M059J (cell line): ENCODE results near the gene FNDC3B. TPM values are rescaled to one million over a fixed set of nuclear protein-coding genes. Genes with fewer than 3 reads are reported as not detected.
A peak's percentile ranks its signal among the peaks of the same experiment; 100 is the strongest.

ENCODE experiments used
- DNase-seq: peaks from one replicate; pipeline ENCODE4 v3.0.0-alpha.2; 2012; ENCODE audit warnings: low read depth
- total RNA-seq: library from RNA; depleted of rRNA; stranded (reverse); fragments of >200 nt; shearing (Covaris generic); gene quantifications from 2 replicates; pipeline ENCODE4 v1.2.3, GENCODE V29; 2014

The FNDC3B gene
- total RNA-seq, 1 experiment from 2014 or later = 79.0 TPM

DNA sequence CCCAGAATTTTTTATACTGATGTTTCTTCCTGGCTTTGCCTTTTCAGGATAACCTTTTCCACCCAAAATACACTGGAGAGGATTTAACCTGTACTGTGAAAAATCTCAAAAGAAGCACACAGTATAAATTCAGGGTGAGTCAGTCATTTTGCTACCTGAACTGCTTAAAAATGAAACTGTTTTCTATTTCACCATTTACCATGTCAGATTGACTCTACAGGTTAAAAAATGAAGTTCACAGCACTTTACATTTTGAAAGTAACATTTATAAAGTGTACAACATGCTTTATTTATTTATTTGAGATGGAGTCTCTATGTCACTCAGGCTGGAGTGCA lies 293.6 kb downstream of the FNDC3B start:
- DNase-seq = no peak

DNA sequence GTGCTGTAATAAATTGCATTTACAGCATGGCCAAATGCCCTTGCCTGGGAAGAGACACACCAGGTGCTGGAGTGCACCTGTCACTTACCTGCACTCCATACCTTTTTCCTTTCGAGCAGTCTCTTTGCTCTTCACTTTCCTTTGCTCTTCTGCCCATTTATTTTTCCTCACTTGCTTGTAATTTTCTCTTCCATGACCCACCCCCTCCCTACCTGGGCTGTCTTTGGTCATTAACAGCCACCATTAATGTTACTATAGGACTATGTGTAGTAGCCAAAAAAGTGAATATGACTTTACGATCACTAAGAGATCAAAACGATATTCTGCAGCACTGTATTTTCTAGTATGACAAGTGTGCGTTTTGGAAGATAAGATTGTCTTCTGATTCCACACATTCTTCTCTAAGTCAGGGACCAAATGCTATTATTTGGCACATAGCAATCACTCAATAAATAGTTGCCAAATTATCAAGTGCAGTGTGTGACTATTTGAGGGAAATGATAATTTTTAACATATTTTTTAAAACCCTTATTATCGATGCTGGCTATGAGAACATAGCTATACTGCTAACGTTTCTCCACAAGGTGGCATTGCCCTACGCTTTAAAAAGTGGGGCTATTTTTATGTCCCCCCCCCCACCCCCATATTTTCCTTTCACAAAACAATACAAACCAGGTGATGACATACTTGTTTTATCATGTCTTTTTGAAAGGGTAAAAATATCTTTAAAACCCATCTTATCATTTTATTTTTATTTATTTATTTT lies 294.5 kb downstream of the FNDC3B start:
- DNase-seq = no peak

DNA sequence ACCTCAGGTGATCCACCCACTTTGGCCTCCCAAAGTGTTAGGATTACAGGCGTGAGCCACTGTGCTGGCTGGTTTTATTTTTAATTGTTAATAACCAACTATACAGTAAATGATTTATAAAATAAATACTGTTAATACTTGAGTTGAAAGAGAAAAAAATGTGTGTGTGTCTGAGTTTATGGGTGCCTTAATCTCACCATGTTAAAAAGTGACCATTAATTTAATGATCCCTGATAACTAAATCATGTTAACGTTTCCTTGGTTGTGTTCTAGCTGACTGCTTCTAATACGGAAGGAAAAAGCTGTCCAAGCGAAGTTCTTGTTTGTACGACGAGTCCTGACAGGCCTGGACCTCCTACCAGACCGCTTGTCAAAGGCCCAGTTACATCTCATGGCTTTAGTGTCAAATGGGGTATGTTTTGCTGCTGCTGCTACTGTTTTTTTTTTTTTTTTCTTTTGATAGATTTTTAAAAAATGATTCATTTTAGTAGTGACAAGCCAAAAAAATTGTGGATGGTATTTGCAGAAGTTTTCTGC lies 295.4 kb downstream of the FNDC3B start:
- no peak for DNase-seq

DNA sequence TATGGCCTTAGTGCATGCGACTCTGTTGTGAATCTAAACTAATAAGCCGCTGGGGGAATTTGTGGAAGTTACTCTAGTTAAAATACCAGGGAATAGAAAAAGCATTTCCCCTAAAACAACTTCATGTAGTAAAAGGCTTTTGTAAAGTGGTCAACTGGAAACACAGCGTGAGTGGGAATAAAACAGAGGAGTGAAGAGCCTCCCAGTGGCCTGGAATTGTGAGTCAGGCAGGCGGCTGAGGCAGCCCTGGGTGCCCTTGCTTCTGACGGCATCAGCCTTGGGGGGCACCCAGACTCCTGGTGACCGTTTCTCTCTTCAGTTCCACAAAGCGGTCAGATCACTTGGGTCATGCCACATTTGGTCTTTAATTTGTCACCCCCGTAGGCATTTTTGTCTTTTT lies 300.5 kb downstream of the FNDC3B start:
- no peak for DNase-seq

DNA sequence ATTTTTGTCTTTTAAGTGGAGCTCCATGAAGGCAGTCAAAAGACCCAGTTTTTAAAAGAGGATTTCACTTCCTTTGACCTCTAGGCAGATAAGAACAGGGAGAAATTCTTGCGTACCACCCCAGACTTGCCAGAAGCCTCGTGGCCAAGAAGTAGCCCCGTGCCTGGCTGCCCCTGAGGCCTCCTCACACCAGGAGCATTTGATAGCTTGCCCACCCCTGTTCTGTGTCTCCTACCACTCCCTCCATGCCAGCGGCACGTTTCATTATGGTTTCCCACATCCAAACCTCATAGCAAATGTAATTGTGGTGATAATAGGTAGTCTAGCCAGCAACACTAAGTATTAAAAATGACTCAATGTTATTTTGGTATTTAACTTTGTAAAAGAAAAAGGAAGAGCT lies 301.2 kb downstream of the FNDC3B start:
- DNase-seq = no peak

DNA sequence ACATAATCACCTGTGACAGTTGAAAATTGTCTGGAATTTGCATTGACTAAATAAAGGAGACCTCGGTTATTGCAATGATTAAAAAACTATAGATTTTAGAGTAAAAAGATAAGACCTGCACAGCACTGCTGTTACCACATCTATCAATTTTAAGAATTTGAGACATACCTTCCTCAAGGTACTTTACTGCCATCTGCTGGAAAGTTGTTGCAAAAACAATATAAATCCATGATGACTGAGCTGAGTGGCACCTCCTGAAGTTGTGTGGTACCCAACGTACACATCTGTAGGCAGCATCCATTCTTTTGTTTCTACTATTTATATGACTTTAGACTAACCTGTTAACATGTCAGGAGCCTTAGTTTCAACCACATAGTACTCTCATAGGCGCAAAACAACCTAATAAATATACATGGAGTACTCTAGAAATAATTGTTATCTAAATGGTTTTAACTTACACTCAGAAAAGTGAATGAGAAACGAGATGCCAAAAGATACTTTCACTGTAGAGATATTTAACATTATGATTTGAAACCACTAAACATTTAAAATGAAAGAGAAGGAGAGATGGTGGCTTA lies 302.2 kb downstream of the FNDC3B start:
- DNase-seq = peak; percentile 73

DNA sequence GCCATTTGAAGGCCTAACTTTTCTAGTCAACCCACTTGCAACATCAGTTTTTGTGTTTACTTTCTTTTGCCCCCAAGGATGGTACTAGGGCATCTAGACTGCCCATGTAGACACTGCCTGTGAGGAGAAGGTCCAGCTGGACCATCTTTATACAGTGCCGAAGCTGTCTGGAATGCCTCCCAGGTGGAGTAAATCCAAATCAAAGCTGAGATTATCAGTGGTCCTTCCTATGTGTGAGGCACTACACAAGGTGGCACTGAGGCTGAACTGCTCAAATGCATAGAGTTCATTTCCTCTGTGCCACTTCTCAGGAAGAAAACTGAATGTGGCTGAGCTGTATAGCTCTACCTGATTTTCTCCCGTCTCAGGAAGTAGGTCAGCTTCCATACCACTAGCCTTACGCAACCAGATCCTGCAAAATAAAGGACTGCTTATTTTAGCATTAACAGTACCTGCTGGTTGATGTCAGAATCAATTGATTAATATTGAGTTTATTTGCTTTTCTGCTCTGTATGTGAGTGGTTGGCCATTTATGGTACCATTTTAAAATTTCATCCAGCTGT lies 302.8 kb downstream of the FNDC3B start:
- DNase-seq = no peak

DNA sequence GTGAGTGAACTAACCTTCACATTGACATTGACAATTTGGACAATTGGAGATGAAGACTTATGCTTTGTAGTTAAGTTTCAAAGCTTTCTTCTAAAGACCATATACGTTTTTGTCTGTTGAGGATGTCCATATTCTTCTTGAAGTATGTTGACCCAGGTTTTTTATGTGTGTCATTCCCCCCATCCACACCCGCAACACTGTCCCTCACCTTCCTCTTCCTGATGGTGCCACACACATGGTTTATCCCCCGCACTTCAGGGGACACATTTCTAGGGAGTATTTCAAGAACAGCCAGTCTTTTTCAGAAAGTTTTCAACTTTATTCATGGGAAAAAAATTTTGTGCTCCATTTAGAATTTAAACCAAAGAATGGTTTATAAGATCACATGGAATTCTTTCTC lies 303.7 kb downstream of the FNDC3B start:
- no peak for DNase-seq

DNA sequence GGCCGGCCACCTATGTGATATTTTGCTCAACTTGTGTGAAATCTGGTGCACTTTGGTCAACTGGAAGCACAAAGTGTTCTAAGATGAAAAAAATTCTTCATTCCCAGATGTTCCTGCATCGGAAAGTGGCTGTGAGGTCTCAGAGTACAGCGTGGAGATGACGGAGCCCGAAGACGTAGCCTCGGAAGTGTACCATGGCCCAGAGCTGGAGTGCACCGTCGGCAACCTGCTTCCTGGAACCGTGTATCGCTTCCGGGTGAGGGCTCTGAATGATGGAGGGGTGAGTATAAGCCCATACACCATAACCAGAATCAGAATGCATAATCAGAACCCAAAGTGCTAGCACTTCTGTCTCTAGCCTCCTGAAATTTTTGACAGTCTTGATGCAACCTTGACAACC lies 304.6 kb downstream of the FNDC3B start:
- no peak for DNase-seq

DNA sequence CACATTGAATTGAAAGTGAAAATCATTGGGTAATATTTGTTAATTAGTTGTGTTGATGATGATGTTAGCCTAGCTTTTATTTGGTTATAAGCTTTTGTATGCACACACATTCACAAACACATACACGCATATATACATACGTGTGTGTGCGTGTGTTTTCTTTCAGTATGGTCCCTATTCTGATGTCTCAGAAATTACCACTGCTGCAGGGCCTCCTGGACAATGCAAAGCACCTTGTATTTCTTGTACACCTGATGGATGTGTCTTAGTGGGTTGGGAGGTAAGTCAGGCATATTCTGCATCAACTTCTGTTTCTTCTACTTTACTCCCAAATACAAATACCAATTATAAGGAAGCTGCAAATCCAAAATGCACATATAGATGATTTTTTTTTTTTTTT lies 306.8 kb downstream of the FNDC3B start:
- DNase-seq = no peak

DNA sequence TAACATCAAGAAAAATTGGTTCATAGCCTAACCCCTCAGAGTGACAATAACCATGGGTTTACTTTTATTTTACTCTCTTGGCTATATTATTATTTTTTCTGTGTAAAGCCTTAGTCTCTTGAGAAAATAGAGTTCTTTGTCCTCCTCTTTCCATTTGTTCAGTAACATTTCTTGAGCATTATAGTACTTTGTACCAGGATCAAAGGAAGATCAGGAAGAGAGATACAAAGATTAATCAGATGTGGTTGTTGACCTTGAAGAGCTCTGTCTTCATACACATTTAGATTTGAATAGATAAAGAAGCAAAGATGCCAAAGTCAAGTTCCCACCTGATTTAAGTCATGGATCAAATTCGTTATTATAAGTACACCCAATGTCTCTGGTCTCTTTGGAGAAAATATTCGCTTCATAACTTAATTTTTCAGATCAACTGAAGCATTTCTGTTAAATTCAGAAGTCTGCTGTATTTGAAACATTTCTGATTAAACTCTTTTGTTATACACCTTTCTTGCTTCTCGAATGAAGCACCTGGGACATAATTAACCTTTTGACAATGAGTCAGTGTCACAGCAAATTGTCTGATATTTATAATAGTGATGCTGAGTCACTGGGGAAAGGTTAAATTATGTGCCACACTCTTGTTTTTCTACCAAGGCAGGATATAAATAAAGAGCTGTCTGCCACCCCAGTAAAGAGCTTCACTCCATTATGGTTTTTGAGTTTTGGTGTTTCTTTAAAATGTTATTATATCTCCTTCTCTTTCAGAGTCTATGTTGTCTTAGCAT lies 308.7 kb downstream of the FNDC3B start:
- peak; percentile 57 for DNase-seq

DNA sequence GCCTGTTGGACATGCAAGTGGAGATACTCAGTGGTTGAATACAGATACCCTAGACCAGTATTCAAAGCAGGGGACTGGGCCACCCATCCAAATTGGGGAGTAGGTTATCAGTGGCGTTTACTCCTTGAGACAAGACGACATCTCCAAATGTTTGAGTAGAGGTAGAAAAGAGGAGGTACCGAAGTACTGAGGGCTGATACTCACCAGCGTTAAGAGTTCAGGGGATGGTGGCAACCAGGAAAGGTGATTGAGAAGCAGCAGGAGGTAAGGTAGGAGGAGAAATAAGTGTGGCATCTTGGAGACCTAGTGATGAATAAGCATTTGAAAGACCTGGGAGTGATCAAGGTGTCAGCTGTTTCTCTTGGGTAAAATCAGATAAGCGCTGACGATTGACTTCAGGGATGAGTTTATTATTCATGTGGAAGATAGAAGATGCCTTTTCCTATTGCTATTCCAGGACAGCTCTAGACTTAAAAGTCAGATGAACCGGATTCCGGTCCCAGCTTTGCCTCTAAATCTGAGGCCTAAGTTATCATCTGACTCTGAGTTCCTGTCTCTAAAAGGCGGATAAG lies 312.6 kb downstream of the FNDC3B start:
- DNase-seq = no peak

DNA sequence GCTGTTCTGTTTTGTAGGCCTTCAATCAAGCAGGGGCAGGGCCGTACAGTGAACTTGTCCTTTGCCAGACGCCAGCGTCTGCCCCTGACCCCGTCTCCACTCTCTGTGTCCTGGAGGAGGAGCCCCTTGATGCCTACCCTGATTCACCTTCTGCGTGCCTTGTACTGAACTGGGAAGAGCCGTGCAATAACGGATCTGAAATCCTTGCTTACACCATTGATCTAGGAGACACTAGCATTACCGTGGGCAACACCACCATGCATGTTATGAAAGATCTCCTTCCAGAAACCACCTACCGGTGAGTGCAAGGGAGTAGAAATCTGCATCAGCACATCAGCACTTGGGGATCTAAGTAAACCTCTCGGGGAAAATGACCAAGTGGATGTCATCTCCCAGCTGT lies 313.4 kb downstream of the FNDC3B start:
- DNase-seq = no peak

DNA sequence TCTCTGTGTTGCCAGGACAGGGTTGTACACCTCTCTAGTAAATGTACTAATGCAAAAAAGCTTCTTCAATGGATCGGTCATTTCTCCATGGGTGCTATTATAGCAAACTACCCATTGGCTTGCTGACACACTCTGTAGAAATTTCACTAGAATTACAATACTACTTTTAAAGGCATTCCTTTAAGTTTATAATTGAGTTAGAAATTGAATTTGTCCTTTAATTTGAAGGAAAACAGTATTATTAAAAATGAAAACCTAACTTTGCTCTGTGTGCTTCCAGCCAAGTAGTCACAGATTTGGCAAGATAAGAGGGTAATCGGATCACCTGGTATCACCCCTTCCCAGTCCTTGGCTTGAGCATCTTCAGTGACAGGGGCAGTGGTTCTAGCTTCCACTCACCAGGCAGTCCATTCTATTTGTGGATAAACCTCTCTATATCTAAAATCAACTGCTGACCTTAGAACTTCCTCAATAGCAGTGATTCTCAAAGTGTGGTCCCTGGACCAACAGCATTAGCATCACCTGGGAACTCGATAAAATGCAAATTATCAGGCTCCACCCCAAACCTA lies 315.6 kb downstream of the FNDC3B start:
- no peak for DNase-seq

DNA sequence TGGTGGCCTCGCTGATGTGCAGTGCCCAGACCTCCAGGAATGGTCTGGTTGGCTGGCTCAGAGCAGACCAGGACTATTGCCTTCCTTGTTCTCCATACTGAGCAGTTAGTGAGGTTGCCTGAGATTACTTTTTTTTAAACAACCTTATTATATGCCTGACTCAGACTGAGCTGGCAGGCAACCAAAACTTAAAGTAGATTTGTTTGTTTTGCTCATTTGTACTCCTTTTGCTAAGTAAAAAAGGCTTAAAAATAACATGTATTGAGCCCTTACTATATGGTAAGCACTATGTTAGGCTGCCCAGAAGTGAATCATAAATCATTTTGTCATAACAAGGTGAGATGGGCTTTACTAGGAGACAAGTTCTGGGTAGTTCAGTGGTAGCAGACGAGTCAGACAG lies 316.5 kb downstream of the FNDC3B start:
- peak; percentile 98 for DNase-seq

DNA sequence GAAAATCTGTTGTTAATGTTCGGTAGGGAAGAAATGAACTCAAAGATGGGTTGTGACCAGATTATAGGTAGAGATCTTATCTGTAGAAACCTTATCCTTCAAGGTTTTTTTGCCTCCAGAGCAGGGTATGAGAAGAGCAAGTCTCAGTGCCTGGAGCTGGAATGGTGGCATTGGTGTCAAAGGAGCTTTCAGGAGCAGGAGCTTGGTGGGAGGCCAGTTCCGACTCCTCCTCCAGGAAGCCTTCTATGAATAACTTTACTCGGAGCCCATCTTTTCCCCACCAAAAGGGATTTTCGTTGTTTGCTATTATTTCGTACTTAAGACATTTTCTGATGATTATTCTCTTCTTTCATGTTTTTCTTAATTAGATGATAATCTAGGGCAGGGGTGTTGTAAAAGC lies 317.0 kb downstream of the FNDC3B start:
- no peak for DNase-seq

DNA sequence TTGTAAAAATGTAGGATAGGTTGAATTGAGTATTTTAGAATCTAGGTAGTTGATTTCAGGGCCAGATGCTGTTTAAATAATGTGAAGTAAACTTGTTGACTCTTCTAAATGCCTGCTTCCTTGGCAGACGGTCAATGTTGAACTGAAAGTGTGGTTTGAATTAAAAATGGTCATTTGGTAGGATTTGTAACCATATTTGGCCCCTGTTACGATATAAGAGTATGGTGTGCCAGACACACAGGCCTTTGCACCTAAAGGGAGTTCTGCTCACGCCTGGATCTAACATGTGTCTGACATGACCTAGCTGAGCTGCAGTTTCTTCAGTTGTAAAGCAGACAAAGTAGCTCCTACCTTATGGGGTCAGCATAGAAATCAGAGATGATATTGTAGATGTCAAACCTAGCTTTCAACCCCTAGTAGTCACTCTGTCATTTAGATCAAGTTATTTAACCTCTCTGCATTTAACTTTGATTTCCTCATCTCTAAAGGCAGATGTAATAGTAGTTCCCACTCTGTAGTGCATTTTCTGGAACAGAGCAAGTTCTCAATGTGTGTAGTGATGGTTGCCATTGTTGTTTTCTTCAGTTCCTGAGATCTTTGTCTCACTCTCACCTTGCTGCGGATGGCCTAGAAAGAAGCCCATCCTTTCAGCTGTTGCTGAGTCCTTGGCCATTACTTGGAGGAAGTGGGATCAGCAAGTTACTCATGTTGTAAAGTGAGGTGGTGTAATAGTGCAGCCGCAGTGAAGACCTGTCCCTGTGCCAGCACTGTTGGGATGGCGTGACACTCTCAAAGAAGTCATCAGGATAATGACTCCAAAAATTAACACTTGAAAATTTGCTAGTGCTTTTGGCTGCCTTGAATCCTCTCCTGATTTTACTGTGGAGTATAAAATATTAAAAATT lies 318.7 kb downstream of the FNDC3B start:
- DNase-seq = no peak

DNA sequence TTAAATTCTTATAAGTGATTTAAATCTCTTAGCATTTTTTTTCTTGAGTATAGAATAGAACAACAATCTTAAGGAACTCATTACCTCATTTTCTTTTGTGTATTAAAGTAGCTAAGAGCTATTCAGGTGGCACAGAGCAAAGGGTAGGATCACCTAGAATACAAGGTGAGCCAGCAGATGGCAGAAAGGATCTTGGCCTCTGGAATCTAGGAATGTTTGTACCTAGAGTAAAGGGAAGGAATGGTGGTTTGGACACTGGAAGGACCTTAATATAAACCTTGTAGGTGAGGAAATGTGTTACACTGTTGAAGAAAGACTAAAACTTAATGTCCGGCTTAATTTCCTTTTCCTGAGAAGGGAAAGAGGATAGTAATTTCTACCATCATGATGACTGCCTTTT lies 319.9 kb downstream of the FNDC3B start:
- DNase-seq = no peak

DNA sequence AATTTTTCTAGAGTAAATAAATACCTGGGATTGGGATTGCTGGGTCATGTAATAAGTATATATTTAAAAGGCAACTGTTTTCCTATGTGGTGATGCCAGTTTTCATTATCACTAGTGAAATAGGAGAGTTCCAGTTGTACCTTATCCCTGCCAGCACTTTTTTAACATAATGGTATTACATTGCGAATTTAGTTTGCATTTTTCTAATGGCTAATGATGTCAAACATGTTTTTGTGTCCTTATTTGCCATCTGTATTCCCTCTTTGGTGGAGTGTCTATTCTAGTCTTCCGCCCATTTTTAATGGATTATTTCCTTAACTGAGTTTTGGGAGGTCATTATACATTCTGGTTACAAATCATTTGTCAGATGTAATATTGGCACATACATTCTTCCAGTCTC lies 320.6 kb downstream of the FNDC3B start:
- no peak for DNase-seq

DNA sequence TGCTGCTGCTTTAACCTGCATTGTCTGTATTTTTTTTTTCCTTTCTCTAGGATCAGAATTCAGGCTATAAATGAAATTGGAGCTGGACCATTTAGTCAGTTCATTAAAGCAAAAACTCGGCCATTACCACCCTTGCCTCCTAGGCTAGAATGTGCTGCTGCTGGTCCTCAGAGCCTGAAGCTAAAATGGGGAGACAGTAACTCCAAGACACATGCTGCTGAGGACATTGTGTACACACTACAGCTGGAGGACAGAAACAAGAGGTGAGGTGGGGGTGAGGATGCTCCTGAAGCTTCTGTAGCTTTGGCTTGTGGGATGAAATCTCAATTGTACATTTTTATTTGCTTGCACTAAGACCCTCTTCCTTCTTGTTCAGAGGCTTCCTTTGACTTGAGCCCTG lies 323.2 kb downstream of the FNDC3B start:
- DNase-seq = no peak
